Chondrocyte (in vitro differentiated cells): ENCODE data around the gene PTPN4. TPM values are rescaled to one million over a fixed set of nuclear protein-coding genes. Genes with fewer than 3 reads are reported as not detected.

Experiments used
- DNase-seq: peaks from one replicate; pipeline ENCODE4 v3.0.0; 2021; ENCODE audit warnings: mixed read lengths, low spot score
- H3K27ac Mint-ChIP-seq: one replicate; pipeline ENCODE4 v1.8.0; 2021; ENCODE audit warnings: mild to moderate bottlenecking, moderate library complexity, mixed read lengths; ENCODE audit not compliant: unreplicated experiment
- H3K27me3 Mint-ChIP-seq: 2 replicates; pipeline ENCODE4 v1.8.0; 2021; ENCODE audit warnings: low read depth, mixed read lengths
- H3K36me3 Mint-ChIP-seq: 2 replicates; pipeline ENCODE4 v1.8.0; 2021; ENCODE audit warnings: low read depth, mixed read lengths
- H3K4me1 Mint-ChIP-seq: 2 replicates; pipeline ENCODE4 v1.8.0; 2021; ENCODE audit warnings: low read depth, mild to moderate bottlenecking, mixed read lengths
- H3K4me3 Mint-ChIP-seq: one replicate; pipeline ENCODE4 v1.8.0; 2021; ENCODE audit warnings: mild to moderate bottlenecking, moderate library complexity, mixed read lengths; ENCODE audit not compliant: unreplicated experiment
- H3K9me3 Mint-ChIP-seq: 2 replicates; pipeline ENCODE4 v1.8.0; 2021; ENCODE audit warnings: low read depth, mixed read lengths
- total RNA-seq: library from RNA; stranded (reverse); gene quantifications from 3 replicates; pipeline ENCODE4 v1.2.1, GENCODE V29; 2021
- TF ChIP-seq, protein P1 (sequence below): fragments of 200-600 bp; sonication (generic); IDR thresholded peaks from 2 replicates; pipeline ENCODE4 v1.5.0; 2021; ENCODE audit warnings: antibody characterized with exemption, mild to moderate bottlenecking, moderate library complexity

The PTPN4 gene
- total RNA-seq, 1 donor from 2014 or later: 24.2 TPM

DNA sequence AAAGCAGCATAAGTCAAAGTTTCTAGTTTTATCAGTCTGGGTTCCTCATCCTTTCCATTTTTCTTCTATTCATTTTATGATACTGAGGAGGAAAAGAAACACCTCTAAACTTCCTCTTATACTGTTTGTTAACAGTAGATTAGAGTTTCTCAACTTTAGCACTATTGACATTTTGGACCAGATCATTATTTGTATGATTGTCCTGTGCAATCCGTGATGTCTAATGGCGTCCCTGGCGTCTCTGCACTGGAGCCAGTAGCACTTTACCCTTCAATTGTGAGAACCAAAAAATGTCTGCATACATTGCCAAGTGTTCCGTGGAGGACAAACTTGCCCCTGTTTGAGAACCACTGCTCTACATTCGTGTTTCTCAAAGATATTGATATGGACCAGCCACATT lies 25.2 kb downstream of the PTPN4 start:
- Mint-ChIP-seq H3K36me3 (peaks cover 2% of the 10 kb centered on the region), H3K27me3 (no peaks in the 10 kb centered on the region), H3K27ac (no peak overlapping the region), H3K4me3 (no peak overlapping the region), H3K4me1 (peaks cover 7% of the 10 kb centered on the region), H3K9me3 (peaks cover 4% of the 10 kb centered on the region)
- DNase-seq: no peak
- TF ChIP-seq, protein P1, sequence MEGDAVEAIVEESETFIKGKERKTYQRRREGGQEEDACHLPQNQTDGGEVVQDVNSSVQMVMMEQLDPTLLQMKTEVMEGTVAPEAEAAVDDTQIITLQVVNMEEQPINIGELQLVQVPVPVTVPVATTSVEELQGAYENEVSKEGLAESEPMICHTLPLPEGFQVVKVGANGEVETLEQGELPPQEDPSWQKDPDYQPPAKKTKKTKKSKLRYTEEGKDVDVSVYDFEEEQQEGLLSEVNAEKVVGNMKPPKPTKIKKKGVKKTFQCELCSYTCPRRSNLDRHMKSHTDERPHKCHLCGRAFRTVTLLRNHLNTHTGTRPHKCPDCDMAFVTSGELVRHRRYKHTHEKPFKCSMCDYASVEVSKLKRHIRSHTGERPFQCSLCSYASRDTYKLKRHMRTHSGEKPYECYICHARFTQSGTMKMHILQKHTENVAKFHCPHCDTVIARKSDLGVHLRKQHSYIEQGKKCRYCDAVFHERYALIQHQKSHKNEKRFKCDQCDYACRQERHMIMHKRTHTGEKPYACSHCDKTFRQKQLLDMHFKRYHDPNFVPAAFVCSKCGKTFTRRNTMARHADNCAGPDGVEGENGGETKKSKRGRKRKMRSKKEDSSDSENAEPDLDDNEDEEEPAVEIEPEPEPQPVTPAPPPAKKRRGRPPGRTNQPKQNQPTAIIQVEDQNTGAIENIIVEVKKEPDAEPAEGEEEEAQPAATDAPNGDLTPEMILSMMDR: no peak

DNA sequence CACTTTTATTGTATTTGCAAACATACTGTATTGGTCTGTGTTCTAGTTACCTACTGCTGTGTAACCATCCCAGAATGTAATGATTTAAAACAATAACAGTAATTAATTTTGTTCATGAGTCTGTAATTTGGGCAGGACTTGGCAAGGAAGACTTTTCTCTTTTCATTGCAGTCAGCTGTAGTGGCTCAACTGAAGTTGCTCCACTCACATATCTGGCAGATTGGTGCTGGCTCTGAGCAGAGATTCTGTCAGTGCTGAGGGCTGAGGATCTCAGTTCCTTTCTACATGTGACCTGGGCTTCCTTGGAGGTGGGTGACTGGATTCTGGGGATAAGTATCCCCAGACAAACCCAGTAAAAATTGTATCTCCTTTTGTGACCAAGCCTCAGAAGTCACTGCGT lies 26.6 kb downstream of the PTPN4 start:
- TF ChIP-seq, protein P1: no peak
- no peak for DNase-seq
- no peak overlapping the region for H3K4me3 Mint-ChIP-seq
- peaks cover 3% of the 10 kb centered on the region for H3K4me1 Mint-ChIP-seq
- H3K36me3 Mint-ChIP-seq: peaks cover 7% of the 10 kb centered on the region
- H3K27ac Mint-ChIP-seq: no peak overlapping the region
- H3K9me3 Mint-ChIP-seq: peaks cover 15% of the 10 kb centered on the region
- no peaks in the 10 kb centered on the region for H3K27me3 Mint-ChIP-seq

DNA sequence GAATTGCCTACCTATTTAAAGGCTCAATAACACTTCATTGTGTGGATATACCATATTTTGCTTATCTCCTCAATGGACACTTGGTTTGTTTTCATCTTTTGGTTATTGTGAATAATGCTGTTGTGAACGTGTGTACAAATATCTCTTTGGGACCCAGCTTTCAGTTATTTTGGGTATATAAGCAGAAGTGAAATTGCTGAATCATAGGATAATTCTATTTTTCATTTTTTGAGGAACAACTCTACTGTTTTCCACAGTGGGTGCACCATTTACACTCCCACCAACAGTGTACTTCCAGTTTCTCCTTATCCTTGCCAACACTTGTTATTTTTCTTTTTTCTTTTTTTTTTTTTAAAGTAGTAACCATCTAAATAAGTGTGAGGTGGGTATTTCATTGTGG lies 29.0 kb downstream of the PTPN4 start:
- no peak for DNase-seq
- Mint-ChIP-seq H3K36me3 (peaks cover 15% of the 10 kb centered on the region), H3K4me3 (no peak overlapping the region), H3K9me3 (peaks cover 31% of the 10 kb centered on the region), H3K27ac (no peak overlapping the region), H3K27me3 (no peaks in the 10 kb centered on the region), H3K4me1 (no peaks in the 10 kb centered on the region)
- TF ChIP-seq, protein P1: no peak

DNA sequence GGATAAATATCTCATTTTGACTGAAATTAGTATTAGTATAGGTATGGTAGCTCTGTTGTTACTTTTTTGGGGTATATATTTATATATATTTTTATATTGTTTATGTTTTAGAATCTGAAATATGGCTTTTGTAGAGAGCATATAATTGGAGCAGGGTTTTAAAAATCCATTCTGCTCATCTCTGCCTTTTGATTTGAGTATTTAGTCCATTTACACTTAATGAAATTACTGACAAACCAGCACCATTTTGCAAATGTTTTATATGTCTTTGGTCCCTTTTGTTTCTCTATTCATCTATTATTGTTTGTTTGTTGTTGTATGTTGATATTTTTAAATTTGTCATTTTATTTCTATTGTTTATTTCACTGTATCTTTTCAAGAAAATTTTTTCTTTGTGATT lies 30.7 kb downstream of the PTPN4 start:
- Mint-ChIP-seq H3K27me3 (no peaks in the 10 kb centered on the region), H3K27ac (no peak overlapping the region), H3K9me3 (peaks cover 31% of the 10 kb centered on the region), H3K4me1 (no peaks in the 10 kb centered on the region), H3K36me3 (peaks cover 15% of the 10 kb centered on the region), H3K4me3 (no peak overlapping the region)
- no peak for DNase-seq
- TF ChIP-seq, protein P1: no peak

DNA sequence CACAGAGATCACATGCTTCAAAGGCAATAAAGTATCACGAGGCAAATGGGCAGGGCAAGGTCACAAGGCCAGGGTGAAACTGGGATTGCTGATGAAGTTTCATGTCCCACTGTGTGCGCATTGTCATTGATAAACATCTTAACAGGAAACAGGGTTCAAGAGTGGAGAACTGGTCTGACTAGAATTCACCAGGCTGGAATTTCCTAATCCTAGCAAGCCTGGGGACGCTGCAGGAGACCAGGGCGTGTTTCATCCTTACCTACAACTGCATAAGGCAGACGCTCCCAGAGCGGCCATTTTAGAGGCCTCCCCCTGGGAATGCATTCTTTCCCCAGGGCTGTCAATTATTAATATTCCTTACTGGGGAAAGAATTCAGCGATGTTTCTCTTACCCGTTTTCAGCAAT lies 33.2 kb downstream of the PTPN4 start:
- H3K36me3 Mint-ChIP-seq: peaks cover 15% of the 10 kb centered on the region
- no peaks in the 10 kb centered on the region for H3K4me1 Mint-ChIP-seq
- no peak overlapping the region for H3K4me3 Mint-ChIP-seq
- TF ChIP-seq, protein P1: no peak
- peaks cover 31% of the 10 kb centered on the region for H3K9me3 Mint-ChIP-seq
- H3K27me3 Mint-ChIP-seq: no peaks in the 10 kb centered on the region
- H3K27ac Mint-ChIP-seq: no peak overlapping the region
- DNase-seq: no peak
